SK-N-SH treated with all-trans-retinoic acid at 6 μM for 48 hours (cell line): ENCODE results near the gene SLC35F3.

ENCODE experiments used
- ATAC-seq: fragments of 200-7000 bp; cut with Tn5 transposase; 3 replicates; pipeline ENCODE4 v1.9.1; 2020; ENCODE audit warnings: mild to moderate bottlenecking, moderate library complexity
- ARNTL ChIP-seq: fragments of 450-650 bp; formaldehyde crosslinking; IDR thresholded peaks from 2 replicates; pipeline ENCODE4 v1.5.0; 2020; ENCODE audit warnings: low read depth, mild to moderate bottlenecking, moderate library complexity, borderline replicate concordance
- CREB5 ChIP-seq: fragments of 250-450 bp; sonication (Bioruptor Pico); IDR thresholded peaks from 2 replicates; pipeline ENCODE4 v1.5.1; 2020; ENCODE audit warnings: low read depth, mild to moderate bottlenecking, moderate library complexity
- CSDC2 ChIP-seq: fragments of 250-450 bp; sonication (Bioruptor Pico); IDR thresholded peaks from 2 replicates; pipeline ENCODE4 v1.5.0; 2020; ENCODE audit warnings: mild to moderate bottlenecking, moderate library complexity
- CSRNP3 ChIP-seq: fragments of 250-450 bp; sonication (Bioruptor Pico); IDR thresholded peaks from 2 replicates; pipeline ENCODE4 v1.5.1; 2021; ENCODE audit warnings: mild to moderate bottlenecking, moderate library complexity
- ESRRG ChIP-seq: fragments of 250-450 bp; sonication (Bioruptor Pico); IDR thresholded peaks from 2 replicates; pipeline ENCODE4 v1.6.1; 2021; ENCODE audit warnings: mild to moderate bottlenecking
- GLIS3 ChIP-seq: fragments of 250-450 bp; sonication (Bioruptor Pico); IDR thresholded peaks from 2 replicates; pipeline ENCODE4 v1.5.0; 2020; ENCODE audit warnings: mild to moderate bottlenecking, moderate library complexity
- ISL1 ChIP-seq: fragments of 250-450 bp; sonication (Bioruptor Pico); IDR thresholded peaks from 2 replicates; pipeline ENCODE4 v2.1.2; 2022; ENCODE audit warnings: mild to moderate bottlenecking, moderate library complexity
- OSR1 ChIP-seq: fragments of 250-450 bp; sonication (Bioruptor Pico); IDR thresholded peaks from 2 replicates; pipeline ENCODE4 v1.8.0; 2022; ENCODE audit warnings: moderate library complexity, mild to moderate bottlenecking, inconsistent platforms
- PATZ1 ChIP-seq: fragments of 250-450 bp; sonication (Bioruptor Pico); IDR thresholded peaks from 2 replicates; pipeline ENCODE4 v1.8.0; 2020; ENCODE audit warnings: mild to moderate bottlenecking, moderate library complexity, borderline replicate concordance
- POU6F1 ChIP-seq: fragments of 250-450 bp; sonication (Bioruptor Pico); IDR thresholded peaks from 2 replicates; pipeline ENCODE4 v1.8.0; 2021; ENCODE audit warnings: low read depth, mild to moderate bottlenecking, moderate library complexity, borderline replicate concordance
- PPARA ChIP-seq: fragments of 250-450 bp; sonication (Bioruptor Pico); IDR thresholded peaks from 2 replicates; pipeline ENCODE4 v1.5.0; 2020; ENCODE audit warnings: mild to moderate bottlenecking, borderline replicate concordance
- RARB ChIP-seq: fragments of 250-450 bp; sonication (Bioruptor Pico); IDR thresholded peaks from 2 replicates; pipeline ENCODE4 v1.8.0; 2021; ENCODE audit warnings: mild to moderate bottlenecking, moderate library complexity
- SNAI2 ChIP-seq: fragments of 250-450 bp; sonication (Bioruptor Pico); IDR thresholded peaks from 2 replicates; pipeline ENCODE4 v1.5.0; 2020; ENCODE audit warnings: mild to moderate bottlenecking, moderate library complexity
- TOX ChIP-seq: fragments of 250-450 bp; sonication (Bioruptor Pico); IDR thresholded peaks from 2 replicates; pipeline ENCODE4 v1.8.0; 2021; ENCODE audit warnings: mild to moderate bottlenecking, moderate library complexity, borderline replicate concordance
- TSHZ2 ChIP-seq: fragments of 250-450 bp; sonication (Bioruptor Pico); IDR thresholded peaks from 2 replicates; pipeline ENCODE4 v1.5.0; 2020; ENCODE audit warnings: mild to moderate bottlenecking, moderate library complexity
- ZFP3 ChIP-seq: fragments of 250-450 bp; sonication (Bioruptor Pico); IDR thresholded peaks from 2 replicates; pipeline ENCODE4 v1.5.0; 2020; ENCODE audit warnings: mild to moderate bottlenecking, moderate library complexity
- ZNF565 ChIP-seq: fragments of 450-650 bp; formaldehyde crosslinking; conservative IDR thresholded peaks from 2 replicates; pipeline ENCODE4 v1.5.0; 2020; ENCODE audit warnings: low read depth, mild to moderate bottlenecking, moderate library complexity
- ZNF70 ChIP-seq: fragments of 450-650 bp; formaldehyde crosslinking; IDR thresholded peaks from 2 replicates; pipeline ENCODE4 v1.5.0; 2020; ENCODE audit warnings: mild to moderate bottlenecking, moderate library complexity

The SLC35F3 gene

GRCh38 chr1:233879841-233880240 is 24.6 kb upstream of the SLC35F3 start:
- no peak for TF ChIP-seq POU6F1
- TF ChIP-seq ISL1 (CRISPR knock-in tag) = no peak
- no peak for TF ChIP-seq RARB (CRISPR knock-in tag)
- no peak for TF ChIP-seq ZNF565 (CRISPR knock-in tag)
- TF ChIP-seq PATZ1 (CRISPR knock-in tag) = no peak
- TF ChIP-seq SNAI2 (CRISPR knock-in tag) = no peak
- no peak for TF ChIP-seq ZFP3
- no peak for TF ChIP-seq CREB5 (CRISPR knock-in tag)
- no peak for TF ChIP-seq TSHZ2 (CRISPR knock-in tag)
- TF ChIP-seq PPARA (CRISPR knock-in tag) = no peak
- TF ChIP-seq GLIS3 (CRISPR knock-in tag) = no peak
- TF ChIP-seq, all 23 proteins: peak for 0
- no peak for ATAC-seq

- TF ChIP-seq ZNF70 (no peak), OSR1 (CRISPR knock-in tag) (no peak), TOX (CRISPR knock-in tag) (no peak), RARB (CRISPR knock-in tag) (no peak), PPARA (CRISPR knock-in tag) (no peak), ESRRG (CRISPR knock-in tag) (no peak), CSDC2 (CRISPR knock-in tag) (no peak), POU6F1 (no peak), GLIS3 (CRISPR knock-in tag) (no peak), CSRNP3 (CRISPR knock-in tag) (no peak), ARNTL (CRISPR knock-in tag) (no peak), ZNF565 (CRISPR knock-in tag) (no peak), CREB5 (CRISPR knock-in tag) (no peak)
- TF ChIP-seq, all 23 proteins: peak for 0
- no peak for ATAC-seq
These were observed 20.8 kb upstream of the SLC35F3 start for GRCh38 chr1:233883671-233884070.
